DMS 273 treated with DMSO at 0.1 percent for 48 hours (cell line): ENCODE data around the gene DDTL.
"Not testable (repeated sequence)": the region's sequence is repeated elsewhere in the genome, so short reads cannot be mapped to it uniquely, and the experiment has no call there.

Experiments used
- DNase-seq: peaks from one replicate; lab custom pipeline; 2025; lab: John Stamatoyannopoulos, UW

The DDTL gene

DNA sequence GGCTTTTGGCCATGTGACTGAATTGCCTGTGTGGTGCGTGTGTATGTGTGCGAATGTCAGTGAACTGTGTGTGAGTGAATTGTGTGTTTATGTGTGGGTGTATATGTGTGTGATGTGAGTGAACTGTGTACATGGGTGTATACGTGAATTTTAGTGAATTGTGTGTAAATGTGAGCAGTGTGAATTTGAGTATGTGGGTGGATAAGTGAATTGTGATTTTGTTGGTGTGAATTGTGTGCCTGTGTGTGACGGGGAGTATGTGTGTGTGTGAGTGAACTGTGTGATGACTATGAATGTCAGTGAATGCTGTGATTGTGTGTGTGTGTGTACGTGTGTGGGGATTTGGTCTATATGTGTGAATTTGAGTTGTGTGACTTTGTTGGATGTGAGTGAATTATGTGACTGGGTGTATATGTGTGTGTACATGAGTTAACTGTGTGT is 3.5 kb downstream of the DDTL start:
- DNase-seq = no peak

DNA sequence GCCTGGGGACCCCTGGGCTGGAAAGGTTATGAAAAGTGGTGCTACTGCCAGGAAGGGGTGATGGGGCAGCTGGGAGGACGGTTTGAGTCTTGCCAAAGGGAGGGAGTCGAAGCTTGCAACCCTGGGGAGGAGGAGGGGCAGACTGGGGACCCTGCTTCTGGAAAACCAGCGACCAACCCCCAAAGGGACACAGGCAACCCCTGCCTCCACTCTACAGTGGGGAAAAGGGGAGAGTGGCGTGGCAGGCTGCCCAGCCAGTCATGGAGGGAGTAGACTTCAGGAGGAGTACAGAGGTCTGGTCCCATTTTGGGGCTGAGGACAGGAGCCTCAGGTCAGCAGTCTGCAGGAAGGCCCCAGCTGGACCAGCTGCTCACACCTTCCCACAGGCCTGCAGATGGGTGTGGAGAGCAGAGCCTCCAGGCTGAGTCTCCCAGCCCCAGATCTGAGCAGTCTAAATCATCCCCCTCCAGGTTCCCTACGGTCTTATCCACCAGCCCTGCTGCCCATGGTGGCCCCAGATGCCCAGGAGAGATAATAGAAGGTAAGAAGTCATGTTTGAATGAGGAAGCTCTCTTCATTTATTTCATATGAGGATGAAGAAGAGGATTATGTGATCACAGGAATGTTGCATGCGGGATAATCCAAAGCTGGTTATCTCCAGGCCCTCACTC is 4.3 kb downstream of the DDTL start:
- DNase-seq = no peak

DNA sequence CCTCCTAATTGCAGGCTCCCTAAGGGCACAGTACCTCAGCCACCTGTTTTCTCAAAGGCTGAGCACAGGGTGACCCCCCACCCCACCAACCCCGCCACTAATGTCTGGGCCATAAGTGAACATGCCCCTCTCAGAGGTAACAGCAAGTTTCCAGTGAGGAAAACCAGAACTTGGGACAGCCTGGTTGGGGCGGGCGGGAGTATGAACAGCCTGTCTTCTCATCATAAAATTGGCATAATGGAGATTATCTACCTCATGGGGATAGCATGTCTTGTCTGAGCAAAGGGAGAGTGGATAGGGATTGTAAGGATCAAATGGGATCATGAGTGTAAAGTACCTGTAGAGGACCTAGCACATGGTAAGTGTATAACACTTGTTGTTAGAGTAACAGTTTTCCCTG is 5.2 kb downstream of the DDTL start:
- not testable (repeated sequence) for DNase-seq

DNA sequence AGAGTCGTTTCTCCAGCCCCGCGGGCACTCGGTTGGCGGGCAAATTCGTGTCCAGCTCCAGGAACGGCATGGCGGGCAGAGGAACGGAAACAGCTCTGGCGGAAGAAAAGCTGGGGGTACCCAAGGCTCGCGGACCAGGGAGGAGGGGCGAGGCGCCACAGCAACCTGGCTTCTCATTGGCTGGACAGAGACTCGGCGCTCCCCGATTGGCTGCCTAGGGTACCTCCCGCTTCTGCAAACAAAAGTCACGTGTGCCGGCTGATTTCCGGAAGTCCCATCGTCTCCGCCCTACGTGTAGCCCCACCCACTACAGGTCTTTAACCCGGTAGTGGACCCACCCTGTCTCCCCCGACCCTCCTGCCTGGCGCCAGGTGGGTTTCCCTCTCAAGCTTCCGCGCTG is 7.7 kb downstream of the DDTL start, which contains the start of gene DDT:
Gene DDT (minus strand): TSS at position 97 of the 400 bp plus-strand sequence. CDS start 27 bp downstream, at position 70.
- not testable (repeated sequence) for DNase-seq

DNA sequence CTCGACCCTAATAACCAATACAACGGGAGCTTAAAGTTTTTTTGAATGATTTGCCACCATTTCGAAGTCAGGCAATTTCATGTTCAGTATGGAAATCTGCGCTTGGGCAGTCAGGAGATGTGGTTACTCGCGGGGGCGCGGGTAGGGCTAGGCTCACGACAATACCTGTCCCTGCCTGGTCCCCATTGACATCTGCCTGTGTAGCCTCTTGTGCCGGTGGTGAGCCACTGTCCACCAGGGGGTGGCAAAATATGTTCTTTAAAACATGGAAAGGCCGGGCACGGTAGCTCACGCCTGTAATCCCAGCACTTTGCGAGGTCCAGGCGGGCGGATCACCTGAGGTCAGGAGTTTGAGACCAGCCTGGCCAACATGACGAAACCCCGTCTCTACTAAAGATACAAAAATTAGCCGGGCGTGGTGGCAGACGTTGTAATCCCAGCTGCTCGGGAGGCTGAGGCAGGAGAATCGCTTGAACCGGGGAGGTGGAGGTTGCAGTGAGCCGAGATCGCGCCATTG is 8.2 kb downstream of the DDTL start:
- not testable (repeated sequence) for DNase-seq

DNA sequence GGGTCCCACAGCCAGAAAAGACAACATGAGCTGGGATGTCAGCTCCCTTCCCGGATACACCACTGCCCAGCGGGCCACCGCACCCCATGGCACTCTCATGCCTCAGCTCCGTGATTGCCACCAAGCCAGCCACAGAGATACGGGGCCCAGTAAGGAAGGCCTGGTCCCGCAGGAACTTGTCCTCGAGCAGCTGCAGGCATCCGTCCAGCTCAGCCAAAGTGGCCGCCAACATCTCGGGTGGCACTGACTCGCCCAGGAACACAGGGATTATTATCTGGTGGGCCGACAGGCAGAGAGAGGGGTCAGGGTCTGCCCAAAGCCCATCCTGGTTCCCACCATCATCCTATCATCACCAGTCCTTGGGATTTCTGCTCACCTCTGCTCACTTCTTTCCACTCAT is 10.6 kb downstream of the DDTL start:
- not testable (repeated sequence) for DNase-seq

DNA sequence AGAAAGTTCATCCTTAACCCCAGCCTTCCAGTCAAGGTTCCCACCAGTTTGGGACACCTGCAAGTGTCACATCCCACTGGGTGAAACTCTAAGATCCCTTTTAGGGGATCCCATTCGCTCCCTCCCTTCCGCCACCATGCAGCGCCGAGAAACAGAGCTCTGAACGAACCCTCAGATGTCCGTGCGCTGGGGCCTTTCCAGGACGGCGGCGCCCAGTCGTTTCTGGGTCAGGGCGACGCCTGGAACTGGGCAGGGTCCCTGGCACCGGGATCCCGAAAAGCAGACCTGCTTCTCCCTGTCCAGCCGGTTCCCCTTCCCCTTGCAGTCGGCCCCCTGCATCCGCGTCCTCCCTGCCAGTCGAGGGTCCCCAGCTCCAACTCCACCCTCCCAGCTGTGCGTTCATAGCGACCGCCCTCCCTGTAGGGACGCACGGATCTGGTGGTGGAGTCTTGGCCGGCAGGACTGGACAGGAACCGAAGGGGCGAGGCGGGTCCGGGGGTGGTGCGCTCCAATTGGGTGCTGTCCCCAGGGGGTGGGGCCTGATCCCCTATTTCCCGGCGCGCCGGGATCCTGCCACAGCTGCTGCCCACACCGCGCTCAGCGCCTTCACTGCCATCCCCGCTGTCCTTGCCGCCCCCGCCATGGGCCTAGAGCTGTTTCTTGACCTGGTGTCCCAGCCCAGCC is 13.0 kb downstream of the DDTL start, which contains the start of gene GSTT2:
Gene GSTT2 (plus strand): TSS at position 578 of the 684 bp plus-strand sequence.
- DNase-seq = not testable (repeated sequence)

DNA sequence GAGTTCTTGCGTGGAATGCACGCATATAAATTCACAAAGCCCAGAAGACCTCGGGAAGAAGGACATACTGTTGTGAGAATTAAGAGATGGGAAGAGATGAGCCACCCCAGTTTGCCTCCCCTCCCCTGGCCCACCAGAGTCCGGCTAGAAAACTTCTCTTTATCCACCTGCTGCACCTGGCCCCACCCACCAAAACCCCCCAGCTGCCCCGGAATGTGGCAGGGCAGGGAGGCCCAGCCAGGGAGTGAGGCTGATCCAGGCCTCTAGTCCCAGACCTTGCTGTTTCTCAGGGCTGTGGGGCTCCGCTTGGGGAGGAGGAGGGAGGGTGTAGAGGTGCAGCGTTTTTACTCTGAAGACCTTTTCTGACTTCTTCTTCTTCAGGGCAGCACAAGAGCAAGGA is 13.9 kb downstream of the DDTL start:
- not testable (repeated sequence) for DNase-seq

DNA sequence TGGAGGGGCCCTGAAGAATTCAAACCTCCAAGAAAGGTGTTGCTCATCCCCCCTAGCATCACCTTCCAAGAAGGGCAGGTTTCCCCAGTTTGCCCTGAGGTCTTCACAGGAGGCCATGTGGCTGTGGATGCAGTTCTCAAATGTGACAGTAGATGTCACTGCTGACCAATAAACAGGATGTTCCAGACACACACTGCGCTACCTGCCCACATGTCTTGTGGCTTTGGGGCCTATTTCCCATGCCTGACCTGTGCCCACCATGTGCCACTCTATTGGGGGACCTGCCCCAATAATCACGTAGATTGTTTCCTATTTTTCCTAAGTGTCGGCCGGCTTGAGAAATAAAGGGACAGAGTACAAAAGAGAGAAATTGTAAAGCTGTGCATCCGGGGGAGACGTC is 17.7 kb downstream of the DDTL start:
- no peak for DNase-seq

DNA sequence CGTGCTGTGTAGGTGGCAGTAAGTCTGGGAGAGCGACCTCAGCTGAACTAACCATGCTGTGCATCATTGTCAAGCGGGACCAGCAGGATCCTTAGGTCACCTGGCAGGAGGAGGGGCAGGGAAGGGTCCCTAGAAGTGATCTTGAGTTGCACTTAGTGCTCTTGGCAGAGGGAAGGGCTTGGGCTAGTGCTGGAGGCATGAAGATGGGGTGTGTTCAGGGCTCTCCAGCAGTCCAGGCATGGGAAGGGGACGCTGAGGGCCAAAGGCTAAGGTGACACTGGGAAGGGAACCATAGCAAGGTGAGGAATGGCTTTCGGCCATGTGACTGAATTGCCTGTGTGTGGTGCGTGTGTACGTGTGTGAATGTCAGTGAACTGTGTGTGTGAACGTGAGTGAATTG is 19.4 kb downstream of the DDTL start:
- not testable (repeated sequence) for DNase-seq

DNA sequence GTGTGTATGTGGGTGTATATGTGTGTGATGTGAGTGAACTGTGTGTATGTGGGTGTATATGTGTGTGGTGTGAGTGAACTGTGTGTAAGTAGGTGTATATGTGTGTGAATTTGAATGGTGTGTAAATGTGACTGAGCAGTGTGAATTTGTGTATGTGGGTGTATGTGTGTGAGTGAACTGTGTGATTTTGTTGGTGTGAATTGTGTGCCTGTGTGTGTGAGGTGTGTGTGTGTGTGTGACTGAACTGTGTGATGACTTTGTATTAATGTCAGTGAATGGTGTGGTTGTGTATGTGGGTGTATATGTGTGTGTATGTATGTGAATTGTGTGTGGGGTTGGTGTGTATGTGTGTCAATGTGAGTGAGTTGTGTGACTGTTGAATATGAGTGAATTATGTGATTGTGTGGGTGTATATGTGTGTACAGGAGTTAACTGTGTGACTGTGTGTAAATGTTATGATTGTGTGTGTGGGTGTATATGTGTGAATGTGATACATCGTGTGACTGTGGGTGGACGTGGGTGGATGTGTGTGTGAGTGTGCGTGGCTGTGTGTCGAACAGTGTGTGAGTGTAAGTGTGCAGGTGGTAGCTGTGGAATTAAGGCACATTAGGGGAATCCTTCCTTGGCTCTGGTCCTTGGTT is 20.0 kb downstream of the DDTL start:
- DNase-seq = not testable (repeated sequence)

DNA sequence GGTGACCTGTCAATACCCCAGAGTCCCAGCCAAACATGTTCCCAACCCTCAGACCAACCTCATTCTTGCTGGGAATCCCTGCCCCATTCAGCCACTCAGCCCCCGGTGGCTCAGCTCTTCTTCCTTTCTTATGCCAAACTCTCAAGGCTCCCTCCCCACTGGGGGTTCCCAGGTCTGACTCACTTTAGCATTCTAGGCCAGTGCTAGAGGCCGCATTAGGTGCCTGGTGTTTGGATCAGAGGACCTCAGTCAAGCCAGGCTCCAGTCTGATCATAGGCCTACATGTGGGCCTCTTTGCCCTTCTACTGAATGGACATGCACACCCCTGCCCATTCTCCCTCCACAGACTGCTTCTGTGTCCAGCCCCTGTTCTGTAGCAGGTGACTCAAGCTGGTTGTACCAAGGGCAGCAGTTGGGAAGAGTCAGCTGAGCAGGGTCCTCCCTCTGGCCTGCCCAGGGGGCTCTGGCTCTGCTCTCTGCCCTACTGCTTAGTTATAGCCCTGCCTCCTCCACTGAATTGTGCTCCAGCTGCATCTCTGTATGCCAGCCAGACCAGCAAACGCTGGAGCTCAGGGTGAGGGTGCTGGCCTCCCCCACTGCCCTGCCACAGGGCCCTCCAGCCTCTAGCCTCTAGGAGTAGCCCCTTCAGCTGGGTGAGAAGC is 23.0 kb downstream of the DDTL start:
- not testable (repeated sequence) for DNase-seq

DNA sequence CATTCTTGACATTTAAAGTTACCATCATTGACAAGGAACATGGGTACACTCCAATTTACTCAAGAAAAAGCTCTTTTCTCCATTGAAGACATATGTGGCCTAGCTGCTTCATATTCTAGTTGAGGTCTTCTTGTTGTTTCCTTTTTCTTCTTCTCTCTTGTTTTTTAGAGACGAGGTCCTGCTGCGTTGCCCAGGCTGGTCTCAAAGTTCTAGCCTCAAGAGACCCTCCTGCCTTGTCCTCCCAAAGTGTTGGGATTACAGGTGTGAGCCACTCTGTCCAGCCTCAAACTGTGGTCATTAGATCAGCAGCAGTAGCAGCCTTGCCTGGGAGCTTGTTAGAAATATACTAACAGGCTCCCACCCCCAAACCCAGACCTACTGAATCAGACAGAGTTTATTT is 26.4 kb downstream of the DDTL start:
- not testable (repeated sequence) for DNase-seq

DNA sequence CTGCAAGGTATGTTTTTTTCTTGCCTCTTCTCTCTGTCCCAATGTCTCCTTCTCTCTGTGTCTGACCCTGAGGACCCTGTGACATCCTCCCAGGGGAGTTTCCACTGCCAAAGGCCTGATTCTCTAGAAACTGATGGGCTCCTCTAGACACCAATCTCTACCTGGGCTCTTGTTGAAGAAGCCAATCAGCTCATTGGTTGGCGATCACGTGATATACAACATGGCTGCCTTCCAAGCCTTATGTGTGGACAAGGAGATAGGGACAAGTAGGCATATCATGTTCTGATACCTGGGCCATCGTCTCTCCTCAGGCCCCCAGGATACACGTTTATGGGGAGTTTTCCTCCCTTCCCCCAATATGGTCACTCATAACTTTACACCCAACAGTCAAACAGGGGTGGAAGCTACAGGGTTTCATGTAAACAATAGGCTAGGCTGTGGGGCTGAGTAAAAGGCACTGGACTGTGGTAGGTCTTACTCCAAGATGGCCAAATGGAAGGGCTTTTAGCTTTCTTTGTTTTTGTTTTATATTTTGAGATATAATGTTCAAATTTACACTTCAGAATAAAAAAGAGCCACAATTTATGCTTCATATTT is 27.0 kb downstream of the DDTL start:
- not testable (repeated sequence) for DNase-seq

DNA sequence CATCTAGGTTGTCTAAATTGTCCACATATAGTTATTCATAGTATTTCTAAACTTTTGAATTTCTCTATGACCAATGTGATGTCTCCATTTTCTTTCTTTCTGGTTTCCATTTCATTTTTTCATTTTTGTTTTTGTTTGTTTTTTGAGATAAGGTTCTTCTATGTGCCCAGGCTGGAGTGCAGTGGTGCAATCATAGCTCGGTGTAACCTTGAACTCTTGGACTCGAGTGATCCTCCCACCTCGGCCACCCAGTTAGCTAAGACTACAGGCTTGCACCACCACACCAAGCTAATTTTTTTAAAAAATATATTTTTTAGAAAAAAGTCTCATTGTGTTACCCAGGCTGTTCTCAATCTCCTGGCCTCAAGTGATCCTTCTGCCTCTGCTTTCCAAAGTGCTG is 30.4 kb downstream of the DDTL start:
- DNase-seq = no peak

DNA sequence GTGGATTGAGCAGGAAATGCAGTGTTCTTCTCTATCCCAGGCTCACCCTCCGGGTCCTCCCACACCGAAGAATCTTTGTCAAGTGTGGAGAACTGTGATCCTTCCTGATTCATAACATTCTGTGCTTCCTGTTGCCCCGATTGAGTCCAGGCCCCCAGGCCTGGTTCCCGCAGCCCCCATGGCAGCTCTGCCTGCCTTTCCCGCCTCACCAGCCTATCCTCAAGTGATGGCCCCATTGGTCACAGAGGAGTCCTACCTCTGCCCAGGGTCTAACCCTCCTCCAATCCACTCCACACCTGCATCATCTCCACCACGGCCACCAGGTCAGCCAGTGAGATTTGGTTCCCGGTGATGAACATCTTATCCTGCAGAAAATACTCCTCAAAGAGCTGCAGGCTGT is 33.1 kb downstream of the DDTL start:
- DNase-seq = not testable (repeated sequence)

DNA sequence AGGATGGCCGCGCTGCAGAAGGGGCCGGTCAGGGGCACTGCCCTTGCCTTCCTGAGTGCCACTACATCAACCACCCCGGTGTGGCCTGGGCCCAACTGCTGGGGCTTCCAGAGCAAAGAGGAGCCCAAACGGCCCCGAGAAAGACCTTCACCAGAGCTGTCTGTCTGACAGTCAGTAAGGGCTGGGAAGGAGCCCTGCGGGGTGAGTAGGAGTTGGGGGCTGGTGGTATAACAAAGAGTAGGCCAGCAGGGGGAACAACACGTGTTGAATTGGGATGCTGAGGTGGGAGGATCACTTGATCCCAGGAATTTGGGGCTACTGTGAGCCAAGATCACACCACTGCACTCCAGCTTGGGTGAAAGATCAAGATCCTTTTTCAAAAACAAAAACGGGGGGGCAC is 34.6 kb downstream of the DDTL start:
- DNase-seq = no peak

DNA sequence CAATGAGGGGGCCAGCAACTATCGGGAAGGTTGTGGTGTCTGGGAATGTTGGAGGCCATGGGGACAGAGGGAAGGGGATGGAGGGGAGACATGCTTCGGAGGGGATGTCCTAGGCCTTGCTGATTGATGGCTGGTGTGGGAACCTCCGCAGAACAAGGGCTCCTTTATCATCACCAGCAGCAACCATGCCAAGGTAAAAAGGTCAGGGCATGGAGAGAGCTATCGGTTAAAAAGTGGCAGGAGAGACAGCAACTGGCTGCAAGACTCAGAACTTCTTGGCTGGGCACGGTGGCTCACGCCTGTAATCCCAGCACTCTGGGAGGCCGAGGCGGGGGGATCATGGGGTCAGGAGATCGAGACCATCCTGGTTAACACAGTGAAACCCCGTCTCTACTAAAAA is 35.6 kb downstream of the DDTL start:
- DNase-seq = no peak

DNA sequence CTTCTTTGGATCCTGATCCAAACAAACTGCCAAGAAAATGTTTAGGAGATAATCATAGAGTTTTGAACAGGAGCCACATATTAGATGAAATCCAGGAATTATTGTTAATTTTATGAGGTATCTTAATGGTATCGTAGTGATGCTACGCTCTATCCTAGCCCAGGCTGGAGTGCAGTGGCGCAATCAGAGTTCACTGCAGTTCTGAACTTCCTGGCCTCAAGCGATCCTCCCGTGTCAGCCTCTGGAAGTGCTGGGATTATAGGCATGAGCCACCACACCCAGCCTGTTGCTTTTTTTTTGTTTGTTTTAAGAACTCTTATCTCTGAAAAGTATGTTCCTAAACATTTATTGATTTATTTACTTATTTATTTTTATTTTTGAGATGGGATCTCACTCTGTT is 36.2 kb downstream of the DDTL start:
- DNase-seq = no peak

DNA sequence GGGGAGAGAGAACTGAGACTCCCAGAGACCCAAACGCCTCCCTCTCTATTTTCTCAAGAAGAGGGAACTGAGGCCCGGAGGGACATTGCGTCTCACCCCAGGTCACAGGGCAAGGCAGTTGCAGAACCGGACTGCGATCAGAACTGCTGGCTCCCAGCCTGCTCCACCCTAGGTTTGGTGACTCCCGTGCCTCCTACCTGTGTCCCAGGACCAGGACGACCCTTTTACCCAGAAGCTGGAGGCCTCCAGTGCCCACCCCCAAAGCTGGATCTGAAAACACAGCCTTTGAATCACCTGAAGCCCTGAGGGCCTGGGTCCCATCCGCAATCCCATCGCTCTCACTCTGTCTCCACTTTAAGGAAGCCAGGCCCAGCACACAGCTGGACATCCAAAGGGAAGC is 37.2 kb downstream of the DDTL start:
- no peak for DNase-seq

DNA sequence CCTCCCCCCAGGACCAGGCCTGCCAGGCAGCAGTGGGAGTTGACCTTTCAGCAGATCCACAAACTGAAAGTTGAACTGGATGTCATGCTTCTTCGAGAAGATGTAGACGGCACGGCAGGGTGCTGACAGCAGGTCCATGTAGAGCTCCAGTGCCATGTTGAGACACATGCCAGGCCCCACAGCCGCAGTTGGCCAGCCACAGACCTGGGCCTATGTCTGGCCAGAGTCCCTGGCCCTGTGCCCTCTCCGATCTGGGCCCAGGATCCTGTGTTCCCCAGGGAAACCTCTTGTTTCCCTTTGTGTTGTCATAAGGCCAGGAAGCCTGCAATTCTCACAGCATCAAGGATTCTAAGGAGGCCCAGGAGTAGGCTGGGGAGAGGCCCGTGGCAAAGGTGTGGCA is 38.5 kb downstream of the DDTL start, which contains the start of gene GSTT4:
Gene GSTT4 (minus strand): TSS at position 253 of the 400 bp plus-strand sequence. CDS start 97 bp downstream, at position 156.
- no peak for DNase-seq
